ENCODE results near the gene RTL9. TPM values are rescaled to one million over a fixed set of nuclear protein-coding genes. Genes with fewer than 3 reads are reported as not detected.

The RTL9 gene
- not detected in 2 replicates for total RNA-seq

DNA sequence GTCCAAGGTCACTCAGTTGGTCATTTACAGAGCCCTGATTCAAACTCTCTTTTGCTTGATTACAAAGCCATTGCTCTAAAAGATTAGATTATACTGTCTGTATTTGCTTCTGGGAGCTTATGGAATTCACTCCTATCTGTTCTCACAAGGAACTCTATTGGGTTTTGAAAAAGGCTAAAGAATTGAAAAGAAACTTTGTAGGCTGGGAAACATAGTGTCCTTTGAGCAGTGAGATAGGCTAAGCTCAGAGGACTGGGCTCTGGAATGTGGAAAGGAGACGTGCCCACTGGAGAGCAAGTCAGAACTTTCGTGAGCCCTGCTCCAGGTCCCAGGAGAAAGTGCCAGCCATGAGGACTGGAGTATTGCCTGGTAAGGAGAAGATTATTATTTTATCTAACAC, at the start of gene RTL9:
TSS of gene RTL9 (plus strand) at position 301 of the 400 bp plus-strand sequence. CDS start 91,770 bp downstream, outside the sequence.
- intact Hi-C loops (cut with micrococcal nuclease), result no loop called here
- DNase-seq, result no peak
- Mint-ChIP-seq H3K36me3 (ENCODE audit: low read depth) (no peaks in the 10 kb centered on the region), H3K4me3 (no peak within 1 kb of the TSS), H3K4me1 (no peaks in the 10 kb centered on the region), H3K9me3 (no peaks in the 10 kb centered on the region), H3K27me3 (peaks cover 2% of the 10 kb centered on the region), H3K27ac (no peak within 1 kb of the TSS)

DNA sequence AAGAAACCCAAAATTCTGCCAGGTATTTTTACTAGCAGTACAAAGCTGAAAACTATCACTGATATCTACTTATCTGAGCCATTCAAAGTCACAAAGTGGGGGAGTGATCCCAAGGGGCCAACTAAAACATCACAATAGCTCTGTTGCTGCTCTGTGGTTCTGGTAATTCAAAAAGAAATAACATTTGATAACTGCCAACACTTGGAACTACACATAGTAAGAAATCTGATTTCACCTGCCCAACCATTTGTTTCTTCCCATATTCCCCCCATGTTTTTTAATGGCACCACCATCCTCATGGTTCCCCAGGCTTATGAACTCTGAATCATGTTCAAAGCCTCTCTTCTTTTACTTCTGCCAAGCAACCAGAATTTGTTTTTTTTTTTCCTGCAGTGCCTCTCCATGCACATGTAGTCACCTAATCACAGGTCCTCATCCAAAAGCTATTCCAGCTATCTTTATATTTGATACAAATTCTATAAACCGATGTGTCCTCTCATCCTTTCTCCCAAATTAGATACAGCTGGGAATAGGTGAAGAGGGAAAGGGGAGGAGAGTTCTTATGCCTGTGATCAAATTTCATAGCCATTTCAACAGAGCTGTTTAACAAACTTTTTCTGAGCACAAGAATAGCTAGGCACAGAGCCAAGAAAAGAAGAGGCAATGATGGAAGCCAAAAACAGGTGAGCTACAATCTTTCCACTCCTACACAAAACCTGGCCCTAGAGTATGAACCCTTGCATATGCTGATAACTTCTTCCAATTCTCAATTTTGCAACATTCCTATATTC, 48.5 kb upstream of the RTL9 start:
- Mint-ChIP-seq H3K9me3 (no peaks in the 10 kb centered on the region), H3K4me3 (peak overlapping the region; percentile 73), H3K27me3 (no peaks in the 10 kb centered on the region), H3K27ac (no peak overlapping the region), H3K4me1 (peaks cover 30% of the 10 kb centered on the region), H3K36me3 (ENCODE audit: low read depth) (peaks cover 4% of the 10 kb centered on the region)
- intact Hi-C loops (cut with micrococcal nuclease), result loop anchor here (5.0 to 10.0 kb wide), 4 partner anchors 83 to 775 kb away; partner anchors contain the start of genes ACSL4 and NXT2
- DNase-seq, result no peak

DNA sequence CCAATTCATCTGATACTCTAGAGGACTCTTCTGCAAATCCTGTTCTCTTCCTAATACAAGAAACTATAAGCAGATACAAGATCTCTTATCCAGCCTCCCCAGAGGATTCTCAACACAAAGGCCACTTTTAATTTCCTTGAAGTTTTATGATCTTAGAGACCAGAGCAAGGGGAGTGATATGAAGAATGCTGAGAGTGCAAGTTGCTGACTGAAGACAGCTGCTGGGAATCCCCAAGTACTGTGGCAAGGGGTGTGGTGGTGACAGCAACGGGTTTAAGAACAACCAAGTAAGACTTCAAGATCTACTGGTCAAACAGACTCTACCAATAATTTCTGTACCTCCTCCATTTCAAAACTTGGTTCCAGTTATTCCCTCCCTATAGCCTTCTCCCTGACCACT, 47.8 kb upstream of the RTL9 start:
- Mint-ChIP-seq H3K27me3 (no peaks in the 10 kb centered on the region), H3K4me3 (peak overlapping the region; percentile 73), H3K27ac (peak overlapping the region; percentile 78), H3K36me3 (ENCODE audit: low read depth) (peaks cover 4% of the 10 kb centered on the region), H3K9me3 (no peaks in the 10 kb centered on the region), H3K4me1 (peaks cover 35% of the 10 kb centered on the region)
- intact Hi-C loops (cut with micrococcal nuclease), result loop anchor here (5.0 to 10.0 kb wide), 4 partner anchors 84 to 776 kb away; partner anchors contain the start of genes ACSL4 and NXT2
- DNase-seq, result peak; percentile 75

DNA sequence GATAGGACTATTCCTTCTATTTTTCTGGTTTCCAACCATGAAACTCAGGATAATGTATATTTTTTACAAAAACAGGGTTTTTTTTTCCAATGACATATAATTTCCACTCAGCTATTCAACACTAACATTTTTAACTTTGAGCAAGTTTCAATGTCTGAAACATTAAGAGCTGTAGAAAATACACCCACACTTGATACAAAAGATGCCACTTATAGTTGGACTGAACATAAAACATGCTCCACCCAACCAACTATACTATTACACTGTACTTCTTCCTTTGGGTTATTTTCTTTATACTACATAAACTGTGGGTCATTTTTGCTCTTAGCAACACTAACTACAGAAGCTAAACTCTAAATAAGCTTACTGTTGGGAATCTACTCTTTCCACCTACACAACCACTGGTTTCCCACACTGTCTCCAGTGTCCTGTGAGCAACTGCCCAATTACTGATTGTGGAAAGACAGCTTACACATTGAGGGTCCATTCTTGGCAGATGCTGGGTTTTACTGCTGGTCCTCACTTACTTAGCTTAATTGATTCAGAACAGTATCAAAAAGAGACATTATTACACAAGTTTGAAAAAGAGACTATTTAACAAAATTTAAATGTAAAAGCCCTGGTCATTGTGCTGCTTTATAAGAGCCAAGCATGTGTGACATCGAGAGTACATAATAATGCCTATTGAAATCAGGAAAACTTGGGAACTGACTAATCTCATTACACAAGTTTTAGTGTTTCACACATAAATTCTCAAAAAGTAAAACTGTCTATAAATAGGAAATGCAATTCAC, 47.0 kb upstream of the RTL9 start:
- Mint-ChIP-seq H3K4me1 (peaks cover 35% of the 10 kb centered on the region), H3K27ac (peak overlapping the region; percentile 78), H3K27me3 (no peaks in the 10 kb centered on the region), H3K9me3 (no peaks in the 10 kb centered on the region), H3K36me3 (ENCODE audit: low read depth) (peaks cover 4% of the 10 kb centered on the region), H3K4me3 (peak overlapping the region; percentile 73)
- no peak for DNase-seq
- intact Hi-C loops (cut with micrococcal nuclease), result loop anchor here (5.0 to 10.0 kb wide), 4 partner anchors 84 to 777 kb away; partner anchors contain the start of genes ACSL4 and NXT2

DNA sequence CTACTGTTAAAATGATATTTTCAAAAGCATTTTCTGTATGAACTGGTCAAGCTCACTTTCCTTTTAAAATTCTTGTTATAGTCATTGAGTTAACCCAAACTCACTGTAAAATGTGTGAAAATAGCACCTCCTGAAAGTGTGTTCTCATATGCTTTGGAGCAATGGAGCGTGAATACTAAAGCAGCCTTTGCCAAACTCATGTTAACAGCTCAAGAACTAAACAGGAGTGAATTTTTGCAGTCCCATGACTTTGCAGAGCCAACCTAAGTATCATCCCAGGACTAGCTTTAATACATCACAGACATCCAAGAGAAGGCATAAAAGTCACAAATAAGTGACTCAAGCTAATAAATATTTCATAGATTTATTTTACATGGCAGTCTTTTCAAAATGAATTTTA, 43.1 kb upstream of the RTL9 start:
- no peak overlapping the region for H3K27ac Mint-ChIP-seq
- intact Hi-C loops (cut with micrococcal nuclease), result loop anchor here (5.0 to 10.0 kb wide), 4 partner anchors 97 to 781 kb away; partner anchors contain the start of gene NXT2
- H3K4me3 Mint-ChIP-seq, result peak overlapping the region; percentile 97
- H3K36me3 Mint-ChIP-seq (ENCODE audit: low read depth), result no peaks in the 10 kb centered on the region
- H3K9me3 Mint-ChIP-seq, result no peaks in the 10 kb centered on the region
- H3K4me1 Mint-ChIP-seq, result peaks cover 23% of the 10 kb centered on the region
- DNase-seq, result no peak
- peaks cover 2% of the 10 kb centered on the region for H3K27me3 Mint-ChIP-seq

DNA sequence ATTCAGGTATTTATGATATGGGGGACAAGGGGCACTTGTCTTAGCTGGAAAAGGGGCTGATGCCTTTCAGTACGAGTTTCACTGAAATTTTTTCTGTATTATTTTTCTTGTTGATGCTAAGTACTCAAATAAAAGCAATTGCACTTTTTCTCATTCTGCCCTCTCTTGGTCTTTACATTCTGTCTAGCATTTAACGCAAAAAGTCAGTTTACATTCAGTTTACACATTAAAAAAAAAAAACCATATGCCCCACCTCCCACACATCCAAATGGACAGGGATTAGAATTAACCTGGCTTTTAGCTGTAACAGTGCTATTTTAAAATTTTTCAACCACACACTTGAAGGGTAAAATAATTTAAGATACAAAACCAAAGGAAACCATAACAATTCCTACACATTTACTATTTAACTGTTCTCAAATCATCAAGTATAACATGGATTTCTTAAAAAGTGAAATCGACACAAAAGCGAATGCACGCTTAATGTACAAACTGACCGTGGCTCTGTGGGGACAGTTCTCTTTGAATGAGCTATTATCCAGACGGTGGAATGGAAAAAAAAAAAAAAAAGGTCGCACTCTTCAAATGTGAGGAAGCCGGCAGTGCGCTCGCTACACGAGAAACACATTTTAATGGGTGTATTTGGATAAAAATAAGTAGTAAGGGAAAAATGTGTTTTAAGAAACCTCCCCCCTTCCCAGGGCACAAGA, 42.1 kb upstream of the RTL9 start:
- peak overlapping the region; percentile 88 for H3K27ac Mint-ChIP-seq
- H3K27me3 Mint-ChIP-seq, result peaks cover 2% of the 10 kb centered on the region
- peak; percentile 53 for DNase-seq
- peak overlapping the region; percentile 97 for H3K4me3 Mint-ChIP-seq
- peaks cover 15% of the 10 kb centered on the region for H3K4me1 Mint-ChIP-seq
- H3K36me3 Mint-ChIP-seq (ENCODE audit: low read depth), result no peaks in the 10 kb centered on the region
- intact Hi-C loops (cut with micrococcal nuclease), result loop anchor here (5.0 to 10.0 kb wide), 4 partner anchors 96 to 782 kb away; partner anchors contain the start of gene NXT2
- no peaks in the 10 kb centered on the region for H3K9me3 Mint-ChIP-seq

DNA sequence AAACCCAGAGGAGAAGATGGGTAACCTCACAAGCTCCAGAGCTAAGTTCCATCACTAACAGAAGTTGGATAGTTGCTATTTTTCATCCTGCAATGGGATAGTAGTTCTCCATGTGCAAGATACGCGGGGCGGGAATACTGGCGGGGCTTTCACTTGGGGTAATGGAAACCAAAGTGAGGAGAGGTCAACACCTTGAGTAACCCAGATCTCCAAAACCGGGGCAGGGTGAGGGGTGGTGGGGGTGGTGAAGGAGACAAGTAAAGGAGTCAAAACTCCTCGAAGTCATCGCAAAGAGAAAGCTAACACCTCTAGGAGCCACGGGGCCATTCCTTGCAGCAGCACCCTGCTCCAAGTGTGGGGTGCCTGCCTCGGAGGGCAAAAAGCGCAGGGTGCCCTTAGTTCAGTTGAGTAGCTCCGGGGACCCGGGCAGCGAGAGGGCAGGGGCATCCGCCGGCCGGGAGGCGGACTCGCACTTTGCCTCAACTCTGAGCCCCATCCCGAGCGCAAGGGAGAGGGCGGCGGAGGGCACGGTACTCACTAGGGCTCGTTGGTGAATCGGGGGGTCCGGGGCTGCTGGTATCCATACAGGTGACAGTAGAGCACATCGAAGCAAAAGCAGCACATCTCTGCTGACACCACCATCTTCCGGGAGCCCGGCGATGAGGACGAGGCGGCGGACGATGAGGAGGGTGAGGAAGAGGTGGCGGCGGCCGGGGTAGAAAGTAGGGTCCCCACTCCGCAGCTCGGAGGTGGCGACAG, 41.4 kb upstream of the RTL9 start:
- Mint-ChIP-seq H3K36me3 (ENCODE audit: low read depth) (no peaks in the 10 kb centered on the region), H3K9me3 (no peaks in the 10 kb centered on the region), H3K27me3 (peaks cover 4% of the 10 kb centered on the region), H3K4me1 (peaks cover 14% of the 10 kb centered on the region), H3K27ac (peak overlapping the region; percentile 88), H3K4me3 (peak overlapping the region; percentile 97)
- intact Hi-C loops (cut with micrococcal nuclease), result loop anchor here (5.0 to 10.0 kb wide), 4 partner anchors 95 to 782 kb away; partner anchors contain the start of gene NXT2
- peak; percentile 75 for DNase-seq

DNA sequence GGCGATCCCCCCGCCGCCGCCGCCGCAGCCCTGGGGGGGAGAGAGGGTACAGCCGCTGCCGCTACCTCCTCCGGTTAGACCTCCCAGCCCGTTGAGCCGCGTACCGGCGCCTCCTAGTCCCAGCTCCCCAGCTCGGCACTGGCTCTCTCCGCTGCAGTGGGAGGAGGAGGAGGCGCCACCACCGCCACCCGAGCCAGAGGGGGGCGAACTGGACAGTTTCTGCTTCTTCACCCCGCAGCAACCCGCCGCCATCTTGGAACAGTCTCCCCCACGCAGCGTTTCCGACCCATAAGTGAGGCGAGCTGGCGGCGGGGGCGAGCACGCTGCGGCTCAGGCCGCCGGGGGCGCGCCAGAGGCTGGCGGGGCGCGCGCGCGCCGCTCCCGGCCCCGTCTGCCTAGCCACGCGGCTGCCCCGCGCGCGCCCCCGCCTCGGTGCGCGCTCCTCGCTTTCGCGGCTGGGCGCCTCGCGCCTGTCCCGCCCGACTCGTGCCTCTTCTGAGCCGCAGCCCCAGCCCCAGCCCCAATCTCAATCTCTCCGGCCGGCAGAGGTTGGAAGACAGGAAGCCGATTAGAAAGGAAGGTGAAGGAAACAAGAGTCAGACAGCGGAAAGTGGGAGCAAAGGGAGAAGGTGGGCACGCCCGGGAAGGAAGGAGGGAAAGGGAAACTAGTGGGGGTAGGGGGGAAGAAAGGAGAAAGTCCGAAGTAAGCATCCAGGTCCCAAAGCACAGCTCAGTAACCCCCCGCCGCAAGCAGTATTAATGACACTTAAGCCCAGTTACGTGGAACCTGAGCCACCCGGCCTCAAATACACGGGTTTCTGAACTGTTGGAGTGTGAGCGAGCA, 40.6 kb upstream of the RTL9 start, which contains the start of gene AMMECR1:
TSS of gene AMMECR1 (minus strand) at position 266 of the 844 bp plus-strand sequence. CDS start at position 252, 14 bp downstream.
- Mint-ChIP-seq H3K36me3 (ENCODE audit: low read depth) (no peaks in the 10 kb centered on the region), H3K27ac (peak within 1 kb of the TSS; percentile 97), H3K27me3 (peaks cover 5% of the 10 kb centered on the region), H3K4me1 (peaks cover 14% of the 10 kb centered on the region), H3K9me3 (no peaks in the 10 kb centered on the region), H3K4me3 (peak within 1 kb of the TSS; percentile 97)
- DNase-seq, result peak; percentile 93
- intact Hi-C loops (cut with micrococcal nuclease), result loop anchor here (5.0 to 10.0 kb wide), 4 partner anchors 94 to 783 kb away; partner anchors contain the start of gene NXT2

DNA sequence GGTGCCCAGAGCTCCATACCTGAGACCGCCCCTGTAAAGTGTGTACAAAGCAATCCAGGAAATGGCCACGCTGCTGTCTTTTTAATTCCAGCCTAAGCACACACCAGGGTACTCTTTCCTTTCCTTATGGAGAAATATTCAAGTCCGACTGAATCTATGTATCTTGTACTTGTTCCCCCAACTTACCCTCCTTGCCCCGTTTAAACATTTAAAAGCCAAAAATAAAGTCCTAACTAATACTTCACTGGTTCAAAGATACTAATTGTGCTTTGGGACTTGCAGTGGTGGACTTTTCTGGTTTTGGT, 40.0 kb upstream of the RTL9 start:
- peak overlapping the region; percentile 97 for H3K4me3 Mint-ChIP-seq
- DNase-seq, result no peak
- peaks cover 10% of the 10 kb centered on the region for H3K27me3 Mint-ChIP-seq
- no peaks in the 10 kb centered on the region for H3K9me3 Mint-ChIP-seq
- no peaks in the 10 kb centered on the region for H3K36me3 Mint-ChIP-seq (ENCODE audit: low read depth)
- peak overlapping the region; percentile 97 for H3K27ac Mint-ChIP-seq
- intact Hi-C loops (cut with micrococcal nuclease), result loop anchor here (5.0 to 10.0 kb wide), 4 partner anchors 94 to 784 kb away; partner anchors contain the start of gene NXT2
- peaks cover 13% of the 10 kb centered on the region for H3K4me1 Mint-ChIP-seq

DNA sequence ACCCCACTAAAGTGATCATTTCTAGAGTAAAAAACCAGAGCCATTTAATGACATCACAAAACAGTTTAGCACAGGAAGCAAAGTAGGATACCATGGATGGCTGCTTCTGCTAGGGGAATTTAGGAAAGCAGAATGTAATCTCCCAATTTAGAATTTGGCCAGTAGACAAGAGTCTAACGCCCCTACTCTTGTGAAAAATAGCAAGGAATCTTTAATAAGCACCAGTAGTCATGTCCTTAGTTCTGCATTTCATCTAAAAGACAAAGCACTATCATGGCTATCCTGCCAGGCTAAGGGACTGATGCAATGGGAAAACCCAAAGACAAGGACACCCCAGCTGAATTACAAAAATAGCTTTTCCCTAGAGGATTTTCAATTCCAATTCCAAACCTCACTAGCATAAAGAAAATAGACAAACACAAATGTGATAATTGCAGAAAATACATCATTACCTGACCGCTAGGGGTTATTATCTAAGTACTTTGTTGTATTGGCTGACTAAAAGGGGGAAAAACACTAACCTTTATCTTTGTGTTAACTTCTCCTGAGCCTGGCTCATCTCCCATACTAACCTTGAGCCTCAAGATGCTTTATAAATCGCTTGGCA, 38.2 kb upstream of the RTL9 start:
- no peaks in the 10 kb centered on the region for H3K9me3 Mint-ChIP-seq
- intact Hi-C loops (cut with micrococcal nuclease), result no loop called here
- no peak overlapping the region for H3K27ac Mint-ChIP-seq
- H3K27me3 Mint-ChIP-seq, result peaks cover 13% of the 10 kb centered on the region
- H3K4me1 Mint-ChIP-seq, result peaks cover 8% of the 10 kb centered on the region
- H3K4me3 Mint-ChIP-seq, result no peak overlapping the region
- no peaks in the 10 kb centered on the region for H3K36me3 Mint-ChIP-seq (ENCODE audit: low read depth)
- DNase-seq, result no peak

DNA sequence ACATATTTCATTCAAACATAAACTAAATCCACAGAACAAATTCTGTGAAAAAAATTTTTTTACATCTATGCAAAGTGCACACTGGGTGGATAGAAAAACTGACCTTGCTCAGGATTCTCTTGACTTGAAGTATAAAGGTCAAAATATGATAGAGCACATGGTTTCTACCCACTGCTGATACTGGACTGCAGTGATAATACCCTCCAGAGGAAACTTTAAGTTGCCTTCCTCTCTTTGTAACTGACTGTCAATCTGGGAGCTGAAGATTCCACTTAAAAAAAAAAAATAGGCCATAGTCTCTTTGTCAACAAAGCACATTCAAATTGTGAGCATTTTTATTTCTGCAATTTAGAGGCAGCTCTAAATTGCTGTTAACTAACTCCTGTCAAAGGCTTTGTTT, 37.6 kb upstream of the RTL9 start:
- H3K27ac Mint-ChIP-seq, result no peak overlapping the region
- peaks cover 6% of the 10 kb centered on the region for H3K4me1 Mint-ChIP-seq
- H3K9me3 Mint-ChIP-seq, result no peaks in the 10 kb centered on the region
- H3K27me3 Mint-ChIP-seq, result peaks cover 13% of the 10 kb centered on the region
- DNase-seq, result no peak
- H3K4me3 Mint-ChIP-seq, result no peak overlapping the region
- intact Hi-C loops (cut with micrococcal nuclease), result no loop called here
- no peaks in the 10 kb centered on the region for H3K36me3 Mint-ChIP-seq (ENCODE audit: low read depth)

DNA sequence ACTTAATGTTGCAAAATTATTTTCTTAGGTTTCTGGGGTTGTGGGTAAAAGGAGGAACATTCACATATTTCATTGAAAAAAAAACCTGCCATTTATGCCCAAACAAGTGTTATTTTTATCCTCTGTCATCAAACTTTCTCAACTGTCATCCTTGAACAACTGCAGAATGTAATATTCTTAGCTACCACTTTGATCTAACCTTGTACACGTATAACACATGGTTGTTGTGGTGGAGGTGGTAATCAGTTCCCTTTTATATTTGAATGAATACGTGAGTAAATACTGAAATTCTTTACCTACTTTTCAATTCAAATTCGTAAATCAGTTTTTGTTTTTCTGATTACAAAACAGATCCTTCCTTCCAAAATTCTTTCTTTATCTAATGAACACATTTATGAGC, 37.0 kb upstream of the RTL9 start:
- no peak for DNase-seq
- Mint-ChIP-seq H3K4me3 (no peak overlapping the region), H3K9me3 (no peaks in the 10 kb centered on the region), H3K4me1 (peaks cover 6% of the 10 kb centered on the region), H3K27me3 (peaks cover 13% of the 10 kb centered on the region), H3K27ac (no peak overlapping the region), H3K36me3 (ENCODE audit: low read depth) (no peaks in the 10 kb centered on the region)
- intact Hi-C loops (cut with micrococcal nuclease), result no loop called here

All from activated CD4-positive, alpha-beta T cell treated with anti-CD3 and anti-CD28 coated beads, Interleukin-2, amount 10 ng/mL, durations not matched to agents 24 days and 14 days (primary cell).